ENCODE results near the gene TCF3.
"Not testable (repeated sequence)": the region's sequence is repeated elsewhere in the genome, so short reads cannot be mapped to it uniquely, and the experiment has no call there.

Gene TCF3

DNA sequence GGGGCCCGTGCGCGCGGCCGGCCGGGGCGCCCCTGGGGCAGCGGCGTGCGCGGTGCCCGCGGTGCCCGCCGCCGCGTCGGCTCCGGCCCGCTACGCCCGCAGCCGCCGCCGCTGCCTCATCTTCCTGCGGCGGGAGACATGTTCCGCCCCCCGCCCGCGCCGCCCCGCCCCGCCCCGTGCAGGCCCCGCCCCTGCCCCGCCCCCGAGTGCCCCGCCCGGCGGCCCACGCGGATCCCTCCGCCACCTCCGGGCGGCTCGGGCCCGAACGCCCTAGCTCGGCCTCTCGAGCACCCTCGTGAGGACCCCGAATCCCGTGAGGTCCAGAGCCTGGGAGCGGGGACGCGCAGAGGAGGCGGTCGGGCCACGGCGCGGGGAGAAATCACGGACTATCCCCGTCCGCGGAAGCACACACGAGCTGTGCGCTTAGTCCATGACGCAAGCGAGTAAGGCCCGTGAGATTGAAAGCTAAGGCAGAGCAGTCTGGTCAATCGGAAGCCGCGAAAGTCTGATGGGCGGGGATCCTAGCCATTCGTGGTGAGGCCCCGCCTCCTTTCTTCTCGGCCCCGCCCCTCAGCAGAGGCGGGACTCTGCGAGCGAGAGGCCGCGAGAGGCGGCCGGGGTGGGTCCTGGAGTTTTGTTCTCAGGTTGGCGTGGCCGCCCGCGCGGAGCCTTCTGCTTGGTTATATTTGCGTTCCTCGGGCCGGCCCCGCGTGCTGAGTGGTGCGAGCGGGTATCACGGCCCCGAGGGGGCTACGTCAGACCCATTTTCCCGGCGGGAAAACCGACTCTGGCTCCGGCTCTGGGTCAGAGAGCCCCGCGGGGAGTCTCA, at the start of gene TCF3:
TCF3 (minus strand) TSS at position 145 of the 829 bp plus-strand sequence. CDS start 2,367 bp downstream, outside the sequence.
- peaks cover 0 to 7% of the 10 kb centered on the region in 2 donors for H3K27me3 ChIP-seq (ENCODE audit: control insufficient read depth in 1 of 2, insufficient read depth in 2 of 2, low read length in 2 of 2)
- no peaks in the 10 kb centered on the region for H3K9me3 ChIP-seq (ENCODE audit: low read length)
- peaks cover 9% of the 10 kb centered on the region for H3K36me3 ChIP-seq (ENCODE audit: insufficient read depth, low read length)
- peak within 1 kb of the TSS; percentile 99 for H3K27ac ChIP-seq (ENCODE audit: low read depth, low read length)
- H3K9ac ChIP-seq (ENCODE audit: low read length), result no peak within 1 kb of the TSS
- peak within 1 kb of the TSS; percentile 71 to 75 for H3K4me3 ChIP-seq (ENCODE audit: low read depth in 1 of 2, low read length in 2 of 2)
- peaks cover 15% of the 10 kb centered on the region for H3K4me1 ChIP-seq (ENCODE audit: insufficient read depth, low read length)

GRCh38 chr19:1700733-1701663, 48.6 kb upstream of the TCF3 start:
- Histone ChIP-seq H3K27me3 (ENCODE audit: control insufficient read depth in 1 of 2, insufficient read depth in 2 of 2, low read length in 2 of 2) (peaks cover 0 to 38% of the 10 kb centered on the region in 2 donors), H3K36me3 (ENCODE audit: insufficient read depth, low read length) (no peaks in the 10 kb centered on the region), H3K4me3 (ENCODE audit: low read depth in 1 of 2, low read length in 2 of 2) (no peak overlapping the region), H3K9me3 (ENCODE audit: low read length) (no peaks in the 10 kb centered on the region), H3K4me1 (ENCODE audit: insufficient read depth, low read length) (no peaks in the 10 kb centered on the region), H3K27ac (ENCODE audit: low read depth, low read length) (no peak overlapping the region), H3K9ac (ENCODE audit: low read length) (no peak overlapping the region)

DNA sequence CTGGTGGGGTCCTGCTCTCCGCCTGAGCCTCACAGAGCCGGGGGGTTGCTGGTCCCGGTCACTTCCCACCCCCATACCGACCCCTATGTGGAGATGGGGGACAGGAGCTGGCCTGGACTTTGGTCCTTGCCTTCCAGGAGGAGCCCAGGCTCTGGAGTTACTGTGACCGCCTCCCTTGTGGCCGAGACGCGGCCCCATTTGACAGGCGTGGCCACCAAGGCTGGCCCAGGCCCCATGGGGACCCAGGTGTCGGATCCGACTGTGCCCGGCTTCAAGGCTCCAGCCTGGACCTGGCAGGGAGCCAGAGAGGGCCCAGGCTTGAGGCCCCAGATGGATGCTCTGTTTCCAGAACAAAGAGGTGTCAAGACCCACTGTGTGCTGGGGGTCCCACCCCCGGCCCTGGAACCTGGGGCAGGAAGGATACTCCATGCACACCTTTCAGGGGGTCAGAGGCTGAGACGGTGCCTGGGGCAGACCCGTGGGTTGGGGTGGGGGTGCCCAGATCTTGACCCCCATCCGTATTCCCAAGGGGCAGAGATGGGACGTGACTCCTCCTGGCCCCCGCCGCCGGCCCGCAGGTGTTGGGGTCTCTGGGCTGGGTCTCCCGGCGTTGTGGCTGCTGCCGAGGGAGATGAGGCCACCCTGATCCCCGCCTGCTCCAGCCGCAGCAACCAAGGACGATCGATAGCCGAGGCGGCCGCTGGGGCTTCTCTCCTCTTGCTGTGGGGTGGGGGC, 47.8 kb upstream of the TCF3 start:
- Histone ChIP-seq H3K27me3 (ENCODE audit: control insufficient read depth in 1 of 2, insufficient read depth in 2 of 2, low read length in 2 of 2) (peaks cover 0 to 38% of the 10 kb centered on the region in 2 donors), H3K4me3 (ENCODE audit: low read depth in 1 of 2, low read length in 2 of 2) (no peak overlapping the region)

GRCh38 chr19:1699386-1699785, 47.0 kb upstream of the TCF3 start:
- no peaks in the 10 kb centered on the region for H3K36me3 ChIP-seq (ENCODE audit: insufficient read depth, low read length)
- no peak overlapping the region for H3K9ac ChIP-seq (ENCODE audit: low read length)
- no peaks in the 10 kb centered on the region for H3K4me1 ChIP-seq (ENCODE audit: insufficient read depth, low read length)
- no peak overlapping the region for H3K27ac ChIP-seq (ENCODE audit: low read depth, low read length)
- no peaks in the 10 kb centered on the region for H3K9me3 ChIP-seq (ENCODE audit: low read length)
- peaks cover 0 to 38% of the 10 kb centered on the region in 2 donors for H3K27me3 ChIP-seq (ENCODE audit: control insufficient read depth in 1 of 2, insufficient read depth in 2 of 2, low read length in 2 of 2)
- no peak overlapping the region for H3K4me3 ChIP-seq (ENCODE audit: low read depth in 1 of 2, low read length in 2 of 2)

More for the DNA sequence above, 47.8 kb upstream of the TCF3 start:
- no peaks in the 10 kb centered on the region for H3K9me3 ChIP-seq (ENCODE audit: low read length)
- no peak overlapping the region for H3K27ac ChIP-seq (ENCODE audit: low read depth, low read length)
- H3K36me3 ChIP-seq (ENCODE audit: insufficient read depth, low read length), result no peaks in the 10 kb centered on the region
- no peak overlapping the region for H3K9ac ChIP-seq (ENCODE audit: low read length)
- no peaks in the 10 kb centered on the region for H3K4me1 ChIP-seq (ENCODE audit: insufficient read depth, low read length)

DNA sequence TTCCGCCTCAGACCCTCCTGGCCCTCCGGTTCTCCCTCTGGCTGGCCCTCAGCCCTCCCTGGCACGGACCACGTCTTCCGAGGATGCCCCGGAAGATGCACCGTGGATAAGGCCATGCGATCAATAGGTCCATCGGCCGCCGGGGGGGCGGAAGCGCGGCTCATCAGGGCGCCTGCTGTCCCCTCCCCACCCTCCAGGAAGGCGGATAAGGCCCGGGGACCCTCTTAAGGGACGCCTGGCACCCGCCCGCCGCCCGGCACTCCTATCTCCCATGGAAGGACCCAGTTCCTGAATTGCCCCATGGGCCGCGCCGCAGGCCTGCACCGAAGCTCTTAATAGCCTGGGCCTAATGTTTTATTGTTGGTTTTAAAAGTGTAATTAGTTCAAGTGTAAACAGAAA, 46.2 kb upstream of the TCF3 start:
- H3K4me3 ChIP-seq (ENCODE audit: low read depth in 1 of 2, low read length in 2 of 2), result no peak overlapping the region
- peaks cover 0 to 38% of the 10 kb centered on the region in 2 donors for H3K27me3 ChIP-seq (ENCODE audit: control insufficient read depth in 1 of 2, insufficient read depth in 2 of 2, low read length in 2 of 2)
- H3K9ac ChIP-seq (ENCODE audit: low read length), result no peak overlapping the region
- H3K9me3 ChIP-seq (ENCODE audit: low read length), result no peaks in the 10 kb centered on the region
- no peaks in the 10 kb centered on the region for H3K4me1 ChIP-seq (ENCODE audit: insufficient read depth, low read length)
- H3K36me3 ChIP-seq (ENCODE audit: insufficient read depth, low read length), result no peaks in the 10 kb centered on the region
- no peak overlapping the region for H3K27ac ChIP-seq (ENCODE audit: low read depth, low read length)

DNA sequence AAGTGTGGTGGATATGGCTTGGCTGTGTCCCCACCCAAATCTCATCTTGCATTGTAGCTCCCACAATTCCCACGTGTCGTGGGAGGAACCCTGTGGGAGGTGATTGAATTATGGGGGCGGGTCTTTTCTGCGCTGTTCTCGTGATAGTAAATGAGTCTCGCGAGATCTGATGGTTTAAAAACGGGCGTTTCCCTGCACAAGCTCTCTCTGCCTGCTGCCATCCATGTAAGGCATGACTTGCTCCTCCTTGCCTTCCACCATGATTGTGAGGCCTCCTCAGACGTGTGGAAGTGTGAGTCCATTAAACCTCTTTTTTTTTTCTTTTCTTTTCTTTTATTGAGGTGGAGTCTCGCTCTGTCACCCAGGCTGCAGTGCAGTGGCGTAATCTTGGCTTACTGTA, 43.1 kb upstream of the TCF3 start:
- peaks cover 6 to 43% of the 10 kb centered on the region in 2 donors for H3K27me3 ChIP-seq (ENCODE audit: control insufficient read depth in 1 of 2, insufficient read depth in 2 of 2, low read length in 2 of 2)
- not testable (repeated sequence) for H3K9me3 ChIP-seq (ENCODE audit: low read length)

GRCh38 chr19:1691589-1692290, 39.3 kb upstream of the TCF3 start:
- H3K9me3 ChIP-seq (ENCODE audit: low read length), result no peaks in the 10 kb centered on the region
- no peak overlapping the region for H3K4me3 ChIP-seq (ENCODE audit: low read depth in 1 of 2, low read length in 2 of 2)
- H3K4me1 ChIP-seq (ENCODE audit: insufficient read depth, low read length), result no peaks in the 10 kb centered on the region
- H3K27ac ChIP-seq (ENCODE audit: low read depth, low read length), result no peak overlapping the region
- no peak overlapping the region for H3K9ac ChIP-seq (ENCODE audit: low read length)
- H3K27me3 ChIP-seq (ENCODE audit: control insufficient read depth in 1 of 2, insufficient read depth in 2 of 2, low read length in 2 of 2), result peaks cover 8 to 33% of the 10 kb centered on the region in 2 donors
- no peaks in the 10 kb centered on the region for H3K36me3 ChIP-seq (ENCODE audit: insufficient read depth, low read length)

More for the DNA sequence above, 43.1 kb upstream of the TCF3 start:
- H3K9ac ChIP-seq (ENCODE audit: low read length); H3K4me1 ChIP-seq (ENCODE audit: insufficient read depth, low read length); H3K36me3 ChIP-seq (ENCODE audit: insufficient read depth, low read length); H3K4me3 ChIP-seq (ENCODE audit: low read depth in 1 of 2, low read length in 2 of 2); H3K27ac ChIP-seq (ENCODE audit: low read depth, low read length): not testable (repeated sequence)

GRCh38 chr19:1690699-1691307, 38.4 kb upstream of the TCF3 start:
- Histone ChIP-seq H3K4me1 (ENCODE audit: insufficient read depth, low read length) (no peaks in the 10 kb centered on the region), H3K4me3 (ENCODE audit: low read depth in 1 of 2, low read length in 2 of 2) (no peak overlapping the region), H3K27ac (ENCODE audit: low read depth, low read length) (no peak overlapping the region), H3K9ac (ENCODE audit: low read length) (no peak overlapping the region), H3K27me3 (ENCODE audit: control insufficient read depth in 1 of 2, insufficient read depth in 2 of 2, low read length in 2 of 2) (peaks cover 8 to 33% of the 10 kb centered on the region in 2 donors), H3K9me3 (ENCODE audit: low read length) (no peaks in the 10 kb centered on the region), H3K36me3 (ENCODE audit: insufficient read depth, low read length) (no peaks in the 10 kb centered on the region)

DNA sequence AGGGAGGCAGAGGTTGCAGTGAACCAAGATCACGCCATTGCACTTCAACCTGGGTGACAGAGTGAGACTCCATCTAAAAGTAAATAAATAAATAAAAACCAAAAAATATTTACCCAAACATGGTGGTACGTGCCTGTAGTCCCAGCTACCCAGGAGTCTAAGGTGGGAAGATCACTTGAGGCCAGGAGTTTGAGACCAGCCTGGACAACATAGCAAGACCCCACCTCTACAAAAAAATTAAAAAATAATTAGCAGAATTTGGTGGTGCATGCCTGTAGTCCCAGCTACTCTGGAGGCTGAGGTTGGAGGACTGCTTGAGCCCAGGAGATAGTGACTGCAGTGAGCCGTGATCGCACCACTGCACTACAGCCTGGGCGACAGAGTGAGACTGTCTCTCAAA, 33.4 kb upstream of the TCF3 start:
- not testable (repeated sequence) for H3K36me3 ChIP-seq (ENCODE audit: insufficient read depth, low read length); H3K27ac ChIP-seq (ENCODE audit: low read depth, low read length); H3K9ac ChIP-seq (ENCODE audit: low read length); H3K4me3 ChIP-seq (ENCODE audit: low read depth in 1 of 2, low read length in 2 of 2); H3K9me3 ChIP-seq (ENCODE audit: low read length); H3K4me1 ChIP-seq (ENCODE audit: insufficient read depth, low read length)
- H3K27me3 ChIP-seq (ENCODE audit: control insufficient read depth in 1 of 2, insufficient read depth in 2 of 2, low read length in 2 of 2), result peaks cover 8 to 33% of the 10 kb centered on the region in 2 donors

DNA sequence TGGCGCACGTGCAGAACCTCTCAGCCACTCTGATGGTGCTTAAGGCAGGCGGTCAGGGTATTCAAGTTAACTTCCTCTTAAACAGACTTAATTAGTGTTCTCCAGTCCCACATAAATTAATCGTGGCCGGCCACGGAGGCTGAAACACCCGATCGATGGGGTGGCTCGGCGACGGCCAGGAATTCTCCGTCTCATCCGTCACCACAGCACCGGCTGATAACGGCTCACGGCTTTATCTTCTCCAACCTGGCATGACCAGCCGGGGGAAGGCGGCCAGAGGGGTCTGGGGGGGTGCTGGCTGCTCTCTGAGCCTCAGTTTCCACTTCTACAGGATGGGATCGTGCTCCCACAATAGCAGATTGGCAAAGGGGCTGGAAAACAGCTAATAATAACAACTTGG, 32.6 kb upstream of the TCF3 start:
- Histone ChIP-seq H3K9ac (ENCODE audit: low read length) (no peak overlapping the region), H3K27ac (ENCODE audit: low read depth, low read length) (no peak overlapping the region), H3K4me1 (ENCODE audit: insufficient read depth, low read length) (no peaks in the 10 kb centered on the region), H3K36me3 (ENCODE audit: insufficient read depth, low read length) (no peaks in the 10 kb centered on the region), H3K4me3 (ENCODE audit: low read depth in 1 of 2, low read length in 2 of 2) (no peak overlapping the region), H3K9me3 (ENCODE audit: low read length) (no peaks in the 10 kb centered on the region), H3K27me3 (ENCODE audit: control insufficient read depth in 1 of 2, insufficient read depth in 2 of 2, low read length in 2 of 2) (peaks cover 3 to 27% of the 10 kb centered on the region in 2 donors)
